MM.1S (cell line): ENCODE data around the gene UNKL.

Experiments used
- DNase-seq: peaks from one replicate; pipeline ENCODE4 v3.0.0-alpha.2; 2015
- H2AFZ ChIP-seq: fragments of 300-600 bp; sonication (generic); 2 replicates; pipeline ENCODE4 v1.6.0; 2016; ENCODE audit warnings: antibody characterized with exemption, low read length
- H3F3A ChIP-seq: fragments of 300-600 bp; sonication (generic); 2 replicates; pipeline ENCODE4 v1.6.1; 2016; ENCODE audit warnings: mild to moderate bottlenecking, antibody characterized with exemption, low read length, moderate library complexity, mixed read lengths; ENCODE audit not compliant: insufficient read depth
- H3K27ac ChIP-seq: fragments of 300-600 bp; sonication (generic); 2 replicates; pipeline ENCODE4 v1.5.1; 2016; ENCODE audit warnings: mild to moderate bottlenecking, low read length
- H3K27me3 ChIP-seq: fragments of 300-600 bp; sonication (generic); replicated peaks from 2 replicates; pipeline ENCODE4 v1.6.0; 2016; ENCODE audit warnings: low read length; ENCODE audit not compliant: insufficient read depth
- H3K36me3 ChIP-seq: fragments of 300-600 bp; sonication (generic); replicated peaks from 2 replicates; pipeline ENCODE4 v1.6.1; 2016; ENCODE audit warnings: mild to moderate bottlenecking, low read length, mixed read lengths; ENCODE audit not compliant: insufficient read depth
- H3K4me1 ChIP-seq: fragments of 300-600 bp; sonication (generic); 2 replicates; pipeline ENCODE4 v1.6.1; 2016; ENCODE audit warnings: low read length, mixed read lengths
- H3K4me2 ChIP-seq: fragments of 300-600 bp; sonication (generic); 2 replicates; pipeline ENCODE4 v1.6.0; 2016; ENCODE audit warnings: low read depth, low read length
- H3K4me3 ChIP-seq: fragments of 300-600 bp; sonication (generic); 2 replicates; pipeline ENCODE4 v1.5.1; 2016; ENCODE audit warnings: low read length, mixed read lengths
- H3K79me2 ChIP-seq: fragments of 300-600 bp; sonication (generic); 2 replicates; pipeline ENCODE4 v1.6.1; 2016; ENCODE audit warnings: mixed run types, low read length, mixed read lengths
- H3K9ac ChIP-seq: fragments of 300-600 bp; sonication (generic); 2 replicates; pipeline ENCODE4 v1.6.1; 2016; ENCODE audit warnings: low read length, mixed read lengths
- H3K9me2 ChIP-seq: fragments of 300-600 bp; sonication (generic); replicated peaks from 2 replicates; pipeline ENCODE4 v1.6.1; 2016; ENCODE audit warnings: mild to moderate bottlenecking, low read length, mixed read lengths; ENCODE audit not compliant: insufficient read depth
- H3K9me3 ChIP-seq: fragments of 300-600 bp; sonication (generic); replicated peaks from 2 replicates; pipeline ENCODE4 v1.6.1; 2016; ENCODE audit warnings: mild to moderate bottlenecking, low read length, mixed read lengths; ENCODE audit not compliant: insufficient read depth
- H4K20me1 ChIP-seq: fragments of 300-600 bp; sonication (generic); 2 replicates; pipeline ENCODE4 v1.6.1; 2016; ENCODE audit warnings: mild to moderate bottlenecking, low read length, moderate library complexity, mixed read lengths; ENCODE audit not compliant: insufficient read depth
- EZH2 ChIP-seq: fragments of 300-600 bp; sonication (generic); optimal IDR thresholded peaks from 2 replicates; pipeline ENCODE3; 2017; ENCODE audit warnings: low read depth, mild to moderate bottlenecking, antibody characterized with exemption, low read length, mixed read lengths
- EZH2phosphoT487 ChIP-seq: fragments of 300-600 bp; sonication (generic); IDR thresholded peaks from 2 replicates; pipeline ENCODE4 v1.6.1; 2018; ENCODE audit warnings: antibody characterized with exemption, low read length
- TF ChIP-seq, protein P1 (sequence below): fragments of 300-600 bp; sonication (generic); IDR thresholded peaks from 2 replicates; pipeline ENCODE4 v1.5.1; 2016; ENCODE audit warnings: antibody characterized with exemption, low read length, mixed read lengths

Gene UNKL

GRCh38 chr16:1387331-1387730 lies 27.2 kb downstream of the UNKL start:
- TF ChIP-seq EZH2 (no peak), EZH2phosphoT487 (no peak)
- TF ChIP-seq, protein P1, sequence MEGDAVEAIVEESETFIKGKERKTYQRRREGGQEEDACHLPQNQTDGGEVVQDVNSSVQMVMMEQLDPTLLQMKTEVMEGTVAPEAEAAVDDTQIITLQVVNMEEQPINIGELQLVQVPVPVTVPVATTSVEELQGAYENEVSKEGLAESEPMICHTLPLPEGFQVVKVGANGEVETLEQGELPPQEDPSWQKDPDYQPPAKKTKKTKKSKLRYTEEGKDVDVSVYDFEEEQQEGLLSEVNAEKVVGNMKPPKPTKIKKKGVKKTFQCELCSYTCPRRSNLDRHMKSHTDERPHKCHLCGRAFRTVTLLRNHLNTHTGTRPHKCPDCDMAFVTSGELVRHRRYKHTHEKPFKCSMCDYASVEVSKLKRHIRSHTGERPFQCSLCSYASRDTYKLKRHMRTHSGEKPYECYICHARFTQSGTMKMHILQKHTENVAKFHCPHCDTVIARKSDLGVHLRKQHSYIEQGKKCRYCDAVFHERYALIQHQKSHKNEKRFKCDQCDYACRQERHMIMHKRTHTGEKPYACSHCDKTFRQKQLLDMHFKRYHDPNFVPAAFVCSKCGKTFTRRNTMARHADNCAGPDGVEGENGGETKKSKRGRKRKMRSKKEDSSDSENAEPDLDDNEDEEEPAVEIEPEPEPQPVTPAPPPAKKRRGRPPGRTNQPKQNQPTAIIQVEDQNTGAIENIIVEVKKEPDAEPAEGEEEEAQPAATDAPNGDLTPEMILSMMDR = no peak
- H4K20me1 ChIP-seq = no peaks in the 10 kb centered on the region
- H3K27ac ChIP-seq = no peak overlapping the region
- H3K9me2 ChIP-seq = no peaks in the 10 kb centered on the region
- H3K27me3 ChIP-seq = no peaks in the 10 kb centered on the region
- H3K79me2 ChIP-seq = no peaks in the 10 kb centered on the region; the same call in 1 of the 2 replicates
- no peaks in the 10 kb centered on the region for H3F3A ChIP-seq
- no peak overlapping the region for H3K4me3 ChIP-seq
- no peak for DNase-seq
- H3K4me1 ChIP-seq = no peaks in the 10 kb centered on the region
- H3K9me3 ChIP-seq = no peaks in the 10 kb centered on the region
- H3K4me2 ChIP-seq = no peak overlapping the region
- H3K9ac ChIP-seq = no peak overlapping the region
- no peak overlapping the region for H2AFZ ChIP-seq
- H3K36me3 ChIP-seq = no peaks in the 10 kb centered on the region

GRCh38 chr16:1385232-1385631 lies 29.3 kb downstream of the UNKL start:
- Histone ChIP-seq H3K4me1 (no peaks in the 10 kb centered on the region), H2AFZ (no peak overlapping the region), H4K20me1 (no peaks in the 10 kb centered on the region), H3K36me3 (no peaks in the 10 kb centered on the region), H3K27ac (no peak overlapping the region), H3K9ac (no peak overlapping the region), H3K9me2 (no peaks in the 10 kb centered on the region), H3K4me2 (no peak overlapping the region), H3K79me2 (no peaks in the 10 kb centered on the region; the same call in 1 of the 2 replicates), H3F3A (peaks cover 3% of the 10 kb centered on the region; the same call in 1 of the 2 replicates), H3K9me3 (no peaks in the 10 kb centered on the region), H3K27me3 (no peaks in the 10 kb centered on the region), H3K4me3 (no peak overlapping the region)
- TF ChIP-seq EZH2phosphoT487 (no peak), EZH2 (no peak)
- TF ChIP-seq, protein P1 = no peak
- DNase-seq = no peak

DNA sequence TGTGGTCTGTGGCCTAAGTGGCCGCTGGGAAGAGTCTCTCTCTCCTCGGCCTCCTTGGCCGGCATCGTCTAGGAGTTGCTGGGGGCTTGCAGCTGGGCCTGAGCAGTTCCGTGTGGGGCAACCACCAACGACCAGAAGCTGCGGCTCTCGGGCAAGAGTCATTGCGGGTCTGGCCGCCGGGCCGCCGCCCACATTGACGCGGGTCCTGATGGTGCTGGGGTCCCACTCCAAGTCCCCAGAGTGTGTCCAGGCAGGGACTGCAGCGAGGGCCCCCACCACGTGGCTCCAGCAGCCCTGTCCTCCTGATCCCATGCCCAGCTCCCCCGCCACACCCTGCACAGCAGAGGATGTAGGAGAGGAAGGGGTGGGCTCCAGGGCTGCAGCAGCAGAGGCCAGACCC lies 30.9 kb downstream of the UNKL start:
- no peaks in the 10 kb centered on the region for H3K4me1 ChIP-seq
- no peak overlapping the region for H2AFZ ChIP-seq
- H3K4me3 ChIP-seq = no peak overlapping the region

More for the DNA sequence above, 30.9 kb downstream of the UNKL start:
- no peak for TF ChIP-seq EZH2phosphoT487
- TF ChIP-seq, protein P1 = no peak
- no peak for TF ChIP-seq EZH2
- Histone ChIP-seq H3K79me2 (peaks cover 8% of the 10 kb centered on the region), H3K9ac (no peak overlapping the region), H3K4me2 (no peak overlapping the region), H3K9me2 (no peaks in the 10 kb centered on the region), H4K20me1 (no peaks in the 10 kb centered on the region), H3K27ac (no peak overlapping the region), H3K9me3 (no peaks in the 10 kb centered on the region), H3F3A (peaks cover 4% of the 10 kb centered on the region; the same call in 1 of the 2 replicates), H3K27me3 (no peaks in the 10 kb centered on the region), H3K36me3 (no peaks in the 10 kb centered on the region)
- DNase-seq = no peak
